NT2/D1 (cell line): ENCODE measurements around the gene ACADS.

Experiments
- DNase-seq: peaks from one replicate; pipeline ENCODE4 v3.0.0-alpha.2; 2011; ENCODE audit warnings: low read depth, low spot score
- H3K27me3 ChIP-seq: 2 replicates; pipeline ENCODE4 v1.6.0; 2011; ENCODE audit warnings: mild to moderate bottlenecking; ENCODE audit not compliant: insufficient read length, insufficient read depth
- H3K36me3 ChIP-seq: 2 replicates; pipeline ENCODE4 v1.6.1; 2011; ENCODE audit warnings: mild to moderate bottlenecking, low read length, mixed read lengths; ENCODE audit not compliant: insufficient read depth, insufficient read length
- H3K4me1 ChIP-seq: 2 replicates; pipeline ENCODE4 v1.5.1; 2011; ENCODE audit not compliant: insufficient read depth, insufficient read length
- H3K4me3 ChIP-seq: 2 replicates; pipeline ENCODE4 v1.5.1; 2011; ENCODE audit warnings: low read depth; ENCODE audit not compliant: insufficient read length
- H3K9ac ChIP-seq: 2 replicates; pipeline ENCODE4 v1.6.0; 2011; ENCODE audit warnings: low read depth; ENCODE audit not compliant: insufficient read length
- H3K9me3 ChIP-seq: 2 replicates; pipeline ENCODE4 v1.5.1; 2011; ENCODE audit warnings: mild to moderate bottlenecking, low read length; ENCODE audit not compliant: insufficient read depth
- SUZ12 ChIP-seq: IDR thresholded peaks from 2 replicates; pipeline ENCODE4 v1.6.1; 2011; ENCODE audit not compliant: insufficient read length, insufficient read depth; ENCODE audit errors: extremely low read depth
- YY1 ChIP-seq: IDR thresholded peaks from 2 replicates; pipeline ENCODE4 v1.6.1; 2011; ENCODE audit not compliant: insufficient read length, insufficient read depth
- ZNF274 ChIP-seq: IDR thresholded peaks from 2 replicates; pipeline ENCODE4 v1.6.1; 2011; ENCODE audit warnings: mild to moderate bottlenecking, low read depth, low read length

The ACADS gene

DNA sequence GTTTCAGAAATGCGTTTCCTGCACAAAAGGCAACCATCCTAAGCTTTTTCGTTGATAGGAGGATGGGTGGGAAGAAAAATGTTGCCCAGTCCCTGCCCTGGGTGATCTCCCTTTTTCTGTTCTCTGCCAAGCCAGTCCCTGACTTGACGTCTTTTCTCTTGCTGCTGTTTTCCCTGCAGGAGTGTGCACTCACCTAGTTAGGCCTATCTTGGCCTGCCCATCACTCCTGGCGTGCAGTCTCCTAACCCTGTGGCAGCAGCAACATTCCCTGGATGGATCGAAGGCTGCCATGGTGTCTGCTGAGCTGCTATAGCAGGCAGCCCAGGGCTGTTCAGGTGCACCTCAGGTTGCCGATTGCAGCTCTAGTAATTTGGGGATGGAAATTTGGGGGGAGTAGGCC is 14.2 kb upstream of the ACADS start:
- Histone ChIP-seq H3K36me3 (peaks cover 47% of the 10 kb centered on the region), H3K4me1 (peaks cover 5% of the 10 kb centered on the region), H3K27me3 (no peaks in the 10 kb centered on the region), H3K9ac (peak overlapping the region; percentile 94), H3K9me3 (no peaks in the 10 kb centered on the region), H3K4me3 (peak overlapping the region; percentile 90)
- TF ChIP-seq ZNF274: no peak
- TF ChIP-seq SUZ12: no peak
- no peak for TF ChIP-seq YY1
- no peak for DNase-seq

DNA sequence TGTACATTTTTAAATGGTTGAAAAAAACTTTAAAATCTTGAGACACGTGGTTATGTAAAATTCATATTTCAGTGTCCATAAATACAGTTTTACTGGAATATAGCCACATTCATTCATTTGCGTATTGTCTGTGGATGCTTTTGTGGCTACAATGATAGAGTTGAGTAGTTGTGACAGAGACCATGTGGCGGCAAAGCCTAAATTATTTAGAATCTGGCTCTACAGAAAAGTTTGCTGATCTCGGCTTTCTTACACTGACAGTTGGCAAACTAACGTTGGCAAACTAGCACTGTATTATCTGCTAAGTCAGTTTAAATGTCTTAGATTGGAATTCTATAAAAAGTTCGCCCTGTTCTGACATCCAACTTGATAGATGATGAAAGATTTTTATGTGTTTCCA is 13.0 kb upstream of the ACADS start:
- no peak overlapping the region for H3K9ac ChIP-seq
- peaks cover 59% of the 10 kb centered on the region for H3K36me3 ChIP-seq
- no peak for TF ChIP-seq SUZ12
- TF ChIP-seq ZNF274: no peak
- TF ChIP-seq YY1: no peak
- peaks cover 5% of the 10 kb centered on the region for H3K4me1 ChIP-seq
- no peaks in the 10 kb centered on the region for H3K27me3 ChIP-seq
- no peaks in the 10 kb centered on the region for H3K9me3 ChIP-seq
- no peak overlapping the region for H3K4me3 ChIP-seq
- no peak for DNase-seq

DNA sequence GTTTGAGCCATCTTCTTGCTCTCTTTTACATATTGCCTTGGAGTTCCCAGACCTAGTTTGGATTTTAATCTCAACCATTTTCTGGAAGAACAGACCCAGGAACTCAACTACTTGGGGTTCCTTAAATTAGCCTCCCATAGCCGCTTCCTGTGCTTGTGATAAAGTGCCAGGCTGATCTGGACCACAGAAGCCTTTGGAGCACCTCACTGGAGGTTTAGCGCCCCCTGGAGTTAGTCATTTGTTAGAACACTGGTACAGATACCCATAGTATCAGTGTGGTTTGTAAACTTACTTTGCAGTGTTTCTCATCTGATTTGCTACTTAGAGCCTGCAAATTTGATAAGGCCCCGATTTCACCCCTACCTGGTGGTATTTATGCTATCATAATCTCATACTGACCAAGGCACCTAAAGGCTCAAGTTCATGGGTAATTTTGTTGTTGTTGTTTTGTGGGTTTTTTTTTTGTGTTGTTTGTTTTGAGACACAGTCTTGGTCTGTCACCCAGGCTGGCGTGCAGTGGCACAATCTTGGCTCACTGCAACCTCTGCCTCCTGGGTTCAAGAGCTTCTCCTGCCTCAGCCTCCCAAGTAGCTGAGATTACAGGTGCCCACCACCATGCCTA is 11.7 kb upstream of the ACADS start:
- no peak overlapping the region for H3K9ac ChIP-seq
- peaks cover 5% of the 10 kb centered on the region for H3K4me1 ChIP-seq
- H3K4me3 ChIP-seq: no peak overlapping the region
- H3K9me3 ChIP-seq: no peaks in the 10 kb centered on the region
- DNase-seq: peak; percentile 80
- no peaks in the 10 kb centered on the region for H3K27me3 ChIP-seq
- H3K36me3 ChIP-seq: peaks cover 71% of the 10 kb centered on the region
- no peak for TF ChIP-seq ZNF274
- no peak for TF ChIP-seq SUZ12
- no peak for TF ChIP-seq YY1

DNA sequence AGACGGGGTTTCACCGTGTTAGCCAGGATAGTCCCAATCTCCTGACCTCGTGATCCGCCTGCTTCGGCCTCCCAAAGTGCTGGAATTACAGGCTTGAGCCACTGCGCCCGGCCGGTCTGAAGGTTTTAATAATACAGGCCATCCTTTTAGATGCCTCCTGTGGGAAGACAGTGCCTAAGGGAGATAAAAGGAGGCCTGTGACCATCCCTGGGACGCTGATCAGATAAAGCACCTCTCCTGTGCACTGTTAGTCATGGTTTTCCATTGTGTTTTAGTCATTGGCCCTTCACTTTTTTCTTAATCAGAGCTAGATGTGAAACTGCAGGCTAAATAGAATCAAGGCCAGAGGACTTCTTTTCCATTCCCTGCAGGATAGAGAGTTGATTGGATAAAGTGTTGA is 7.6 kb upstream of the ACADS start:
- Histone ChIP-seq H3K9me3 (no peaks in the 10 kb centered on the region), H3K4me1 (no peaks in the 10 kb centered on the region), H3K9ac (no peak overlapping the region), H3K4me3 (no peak overlapping the region), H3K36me3 (peaks cover 95% of the 10 kb centered on the region), H3K27me3 (no peaks in the 10 kb centered on the region)
- no peak for DNase-seq
- TF ChIP-seq SUZ12 (no peak), ZNF274 (no peak), YY1 (no peak)

DNA sequence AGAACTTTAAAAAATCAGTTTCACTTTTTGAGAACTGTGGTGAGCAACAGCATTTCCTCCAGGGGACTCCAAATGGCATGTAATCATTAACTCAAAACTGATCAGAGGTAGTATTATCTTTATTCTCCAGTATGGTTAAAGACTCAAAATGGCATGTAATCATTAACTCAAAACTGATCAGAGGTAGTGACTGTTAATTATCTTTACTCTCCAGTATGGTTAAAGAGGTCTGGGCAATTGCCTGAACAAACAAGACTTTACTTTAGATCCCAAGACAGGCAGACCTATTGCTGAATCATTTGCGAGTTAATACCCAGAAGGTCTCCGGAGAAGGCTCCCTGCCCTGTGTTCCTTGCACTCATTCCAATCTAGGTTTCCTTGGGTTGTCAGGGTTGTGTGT is 6.6 kb upstream of the ACADS start:
- no peaks in the 10 kb centered on the region for H3K9me3 ChIP-seq
- H3K4me1 ChIP-seq: no peaks in the 10 kb centered on the region
- TF ChIP-seq ZNF274 (no peak), SUZ12 (no peak), YY1 (no peak)
- H3K4me3 ChIP-seq: no peak overlapping the region
- no peaks in the 10 kb centered on the region for H3K27me3 ChIP-seq
- DNase-seq: no peak
- peaks cover 93% of the 10 kb centered on the region for H3K36me3 ChIP-seq
- no peak overlapping the region for H3K9ac ChIP-seq

DNA sequence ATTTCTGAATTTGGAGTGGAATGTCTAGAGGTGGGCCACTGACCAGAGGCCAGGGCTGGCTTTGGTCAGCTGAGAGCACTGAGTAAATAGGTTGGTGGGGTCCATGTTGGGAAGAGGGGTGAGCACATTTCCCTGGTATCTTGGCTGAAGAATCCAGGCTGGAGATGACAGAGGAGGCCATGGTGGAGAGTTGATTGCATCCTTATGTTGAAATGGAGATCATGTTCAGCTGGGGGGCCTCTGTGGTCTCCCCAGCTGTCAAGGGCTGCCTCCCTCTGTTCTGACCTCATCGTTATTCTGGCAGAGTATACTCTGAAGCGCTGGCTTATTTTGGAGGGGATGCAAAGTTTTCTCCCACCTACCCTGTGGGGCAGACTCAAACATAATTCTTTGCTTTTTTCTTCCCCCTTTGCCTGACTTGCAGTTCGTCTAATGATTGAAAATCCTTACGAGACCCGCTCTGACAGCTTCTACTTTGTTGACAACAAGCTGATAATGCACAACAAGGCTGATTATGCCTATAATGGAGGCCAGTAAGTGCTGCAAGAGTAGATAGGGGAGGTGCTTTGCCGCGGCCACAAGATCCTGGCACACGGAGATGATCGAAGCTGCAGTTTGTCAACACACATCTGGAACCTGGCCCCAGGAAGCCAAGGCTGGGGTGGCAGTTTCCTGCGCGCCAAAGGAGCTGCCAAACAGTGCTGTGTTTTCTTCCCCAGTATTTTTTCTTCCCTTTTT is 6.0 kb upstream of the ACADS start:
- H3K9me3 ChIP-seq: no peaks in the 10 kb centered on the region
- TF ChIP-seq YY1 (no peak), ZNF274 (no peak), SUZ12 (no peak)
- no peak overlapping the region for H3K9ac ChIP-seq
- H3K4me1 ChIP-seq: no peaks in the 10 kb centered on the region
- no peak overlapping the region for H3K4me3 ChIP-seq
- no peaks in the 10 kb centered on the region for H3K27me3 ChIP-seq
- H3K36me3 ChIP-seq: peaks cover 93% of the 10 kb centered on the region
- no peak for DNase-seq

DNA sequence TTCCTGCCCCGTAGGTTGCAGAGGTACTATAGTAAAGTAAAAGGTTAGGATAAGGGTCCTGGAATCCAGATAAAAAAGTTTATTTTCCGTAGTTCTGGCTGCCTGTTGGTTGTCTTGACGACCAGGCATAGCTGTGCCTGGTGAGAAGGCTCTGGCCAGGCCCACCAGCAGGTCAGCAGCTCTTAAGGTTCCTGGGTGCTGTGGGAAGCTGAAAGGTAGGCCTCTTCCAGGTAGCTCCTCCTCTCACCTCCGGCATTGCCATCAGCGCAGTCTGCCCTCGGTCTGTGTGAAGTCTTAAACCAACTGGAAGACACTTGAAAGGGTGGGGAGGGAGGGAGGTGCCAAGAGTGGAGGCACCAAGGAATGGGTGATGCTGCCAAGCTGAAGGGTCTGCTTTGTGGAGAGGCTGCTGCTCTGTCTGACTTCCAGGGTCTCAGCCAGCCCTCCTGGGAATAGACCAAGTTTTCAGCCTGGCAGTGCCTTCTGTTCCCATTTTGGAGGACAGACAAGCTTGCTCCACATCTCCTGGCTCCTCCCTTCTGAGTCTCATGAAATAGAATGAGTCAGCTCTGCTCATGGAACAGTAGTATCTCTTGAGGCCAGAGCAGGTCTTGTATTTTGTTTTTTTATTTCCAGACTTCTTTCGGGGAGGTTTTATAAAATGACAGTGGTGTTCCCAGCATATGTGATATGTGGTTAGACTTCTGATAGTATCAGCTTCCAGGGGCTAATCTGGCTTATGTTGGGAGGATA is 5.2 kb upstream of the ACADS start:
- no peak overlapping the region for H3K9ac ChIP-seq
- no peaks in the 10 kb centered on the region for H3K27me3 ChIP-seq
- H3K9me3 ChIP-seq: no peaks in the 10 kb centered on the region
- no peak for TF ChIP-seq YY1
- no peak for TF ChIP-seq SUZ12
- no peak for TF ChIP-seq ZNF274
- peaks cover 87% of the 10 kb centered on the region for H3K36me3 ChIP-seq
- no peak overlapping the region for H3K4me3 ChIP-seq
- H3K4me1 ChIP-seq: peaks cover 4% of the 10 kb centered on the region
- no peak for DNase-seq
